GM12864 (cell line): ENCODE results near the gene LRP11.
"Not testable (repeated sequence)": the region's sequence is repeated elsewhere in the genome, so short reads cannot be mapped to it uniquely, and the experiment has no call there.

Experiments used
- DNase-seq: peaks from one replicate; pipeline ENCODE4 v3.0.0-alpha.2; 2011; ENCODE audit warnings: low read depth
- H3K4me3 ChIP-seq: 2 replicates; pipeline ENCODE4 v1.5.1; 2011; ENCODE audit warnings: mild to moderate bottlenecking, low read depth, low read length, control low read depth
- CTCF ChIP-seq: IDR thresholded peaks from 2 replicates; pipeline ENCODE4 v1.5.1; 2011; ENCODE audit warnings: low read depth, mild to moderate bottlenecking, moderate library complexity, low read length, control low read depth, inconsistent platforms; ENCODE audit errors: missing control alignments

Gene LRP11

GRCh38 chr6:149863698-149864577 lies at the start of gene LRP11:
LRP11 (minus strand) TSS chr6:149864359; CDS start chr6:149864020, 339 bp downstream.
- no peak for DNase-seq
- no peak for TF ChIP-seq CTCF
- H3K4me3 ChIP-seq = peak within 1 kb of the TSS; percentile 52

GRCh38 chr6:149913540-149914240 lies 49.5 kb upstream of the LRP11 start:
- H3K4me3 ChIP-seq = no peak overlapping the region
- TF ChIP-seq CTCF = no peak
- no peak for DNase-seq

- TF ChIP-seq CTCF = no peak
- H3K4me3 ChIP-seq = no peak overlapping the region
- DNase-seq = no peak
Measured at GRCh38 chr6:149913085-149913484, 48.9 kb upstream of the LRP11 start.

- H3K4me3 ChIP-seq, DNase-seq: not testable (repeated sequence)
Measured at GRCh38 chr6:149912680-149913079, 48.5 kb upstream of the LRP11 start.

- H3K4me3 ChIP-seq = no peak overlapping the region
- no peak for DNase-seq
- TF ChIP-seq CTCF = no peak
Measured at GRCh38 chr6:149910721-149911151, 46.6 kb upstream of the LRP11 start.

- TF ChIP-seq CTCF = no peak
- no peak for DNase-seq
Measured at GRCh38 chr6:149909701-149910470, 45.7 kb upstream of the LRP11 start.

GRCh38 chr6:149908480-149908879 lies 44.3 kb upstream of the LRP11 start:
- not testable (repeated sequence) for H3K4me3 ChIP-seq, DNase-seq

More at GRCh38 chr6:149909701-149910470, 45.7 kb upstream of the LRP11 start:
- no peak overlapping the region for H3K4me3 ChIP-seq
